Measurements from ENCODE around the gene B9D1.

The B9D1 gene

DNA sequence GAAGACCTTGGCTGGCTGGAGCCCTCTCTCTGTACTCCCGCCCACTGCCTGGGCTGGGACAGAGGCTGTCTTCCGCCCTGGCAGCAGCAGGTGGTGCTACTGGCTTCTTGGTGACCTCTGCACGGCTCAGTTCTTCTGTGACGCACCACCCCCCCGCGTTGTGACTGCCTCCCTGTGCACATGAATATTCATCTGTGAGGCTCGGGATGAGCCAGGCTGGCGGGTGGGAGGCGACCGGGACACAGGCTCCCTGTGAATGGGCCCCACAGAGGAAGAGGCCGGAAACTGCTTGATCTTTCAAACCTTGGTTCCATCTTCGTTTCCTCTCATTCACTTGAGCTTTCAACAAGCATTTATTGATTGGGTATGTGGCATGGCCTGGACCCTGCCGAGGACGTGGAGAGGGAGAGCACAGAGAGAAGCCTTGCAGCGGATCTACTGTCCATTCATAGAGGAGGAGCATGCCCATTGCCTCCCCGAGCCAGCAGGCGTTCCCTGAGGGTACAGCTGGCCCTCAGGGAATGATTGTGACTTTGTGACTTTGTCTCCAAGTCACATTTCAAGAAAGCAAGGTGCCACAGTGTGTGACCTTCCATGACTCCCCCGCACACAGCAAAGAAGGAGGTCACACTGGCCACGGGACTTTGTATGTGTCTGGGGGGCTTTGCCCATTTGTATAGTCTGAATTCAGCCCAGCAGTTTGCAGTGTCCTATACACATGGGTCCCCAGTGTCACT lies 45.0 kb downstream of the B9D1 start:
- peak; percentile 64 for DNase-seq

DNA sequence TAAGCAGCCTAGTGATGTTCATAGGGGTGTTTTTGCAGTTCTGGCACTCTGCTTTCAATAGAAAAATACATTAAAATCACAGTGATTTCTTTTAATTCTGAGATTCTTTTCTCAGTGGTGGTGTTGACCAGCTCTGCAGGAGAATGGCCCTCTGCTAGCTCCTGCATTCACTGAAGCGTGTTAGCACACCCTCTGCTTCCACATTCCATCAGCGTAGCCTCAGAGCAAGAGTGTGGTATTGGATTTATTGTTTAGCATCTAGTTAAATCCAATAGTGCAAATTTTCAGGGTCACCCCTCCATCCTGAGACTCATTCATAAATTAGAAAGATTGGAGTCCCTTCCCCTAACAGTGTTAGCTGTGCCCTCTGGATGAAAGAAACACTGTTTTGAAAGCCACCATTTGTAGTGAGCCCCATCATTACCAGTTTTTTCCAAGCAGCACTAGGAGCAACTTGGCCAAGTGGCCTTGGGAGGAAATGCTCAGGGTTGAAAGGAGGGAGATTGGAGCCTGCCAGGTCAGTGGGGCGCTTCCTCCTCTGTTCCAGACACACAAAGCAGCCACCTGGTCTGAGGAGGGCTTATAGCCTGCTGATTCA lies 45.7 kb downstream of the B9D1 start:
- DNase-seq, result no peak

GRCh38 chr17:19315104-19315503 lies 47.4 kb downstream of the B9D1 start:
- DNase-seq, result no peak

- no peak for DNase-seq
Measured at GRCh38 chr17:19313746-19314651, 48.5 kb downstream of the B9D1 start.

- no peak for DNase-seq
Measured at GRCh38 chr17:19313066-19313745, 49.3 kb downstream of the B9D1 start.

GRCh38 chr17:19312406-19312805 lies 50.1 kb downstream of the B9D1 start:
- no peak for DNase-seq

- no peak for DNase-seq
Measured at GRCh38 chr17:19311421-19312215, 50.9 kb downstream of the B9D1 start.

DNA sequence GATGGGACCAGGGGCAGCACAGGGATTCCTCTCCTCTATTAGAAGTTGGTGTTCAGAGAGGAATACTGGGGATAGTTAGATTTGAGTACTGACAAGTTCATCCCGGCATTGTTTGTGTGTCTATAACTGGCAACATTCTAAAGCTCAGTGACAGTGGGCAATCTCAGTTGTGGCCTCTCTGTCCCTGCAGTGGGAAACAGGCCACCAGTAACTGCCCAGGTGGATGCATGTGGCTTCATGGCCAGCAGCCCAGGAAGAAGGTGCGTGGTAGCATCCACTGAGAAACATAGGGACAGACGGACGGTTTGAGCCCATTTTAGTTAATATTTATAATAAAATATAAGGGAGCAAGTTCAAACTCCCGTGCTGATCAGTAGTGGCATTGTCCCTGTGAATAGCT lies 51.5 kb downstream of the B9D1 start:
- DNase-seq, result no peak

- no peak for DNase-seq
Measured at GRCh38 chr17:19310151-19310550, 52.4 kb downstream of the B9D1 start.

GRCh38 chr17:19309701-19310100 lies 52.8 kb downstream of the B9D1 start:
- no peak for DNase-seq

DNA sequence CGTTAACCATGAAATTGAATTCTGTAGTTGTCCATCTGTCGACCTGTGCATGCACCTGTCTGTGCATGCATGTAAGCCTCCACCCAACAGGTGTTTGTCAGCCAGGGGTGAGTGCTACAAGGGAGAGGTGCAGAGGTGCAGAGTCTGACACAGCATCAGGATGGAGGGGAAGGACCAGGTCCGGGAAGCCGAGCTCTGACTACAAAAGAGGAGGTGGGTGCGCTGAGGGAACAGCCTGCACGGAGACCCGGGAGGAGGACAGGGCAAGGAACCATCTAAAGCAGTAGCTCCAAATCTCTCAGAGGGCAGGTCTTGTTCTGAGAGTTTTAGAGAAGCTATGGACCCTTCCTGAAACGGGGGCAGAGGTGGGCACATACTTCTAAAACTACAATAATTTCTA lies 54.1 kb downstream of the B9D1 start:
- no peak for DNase-seq

GRCh38 chr17:19307521-19307920 lies 55.0 kb downstream of the B9D1 start:
- no peak for DNase-seq

DNA sequence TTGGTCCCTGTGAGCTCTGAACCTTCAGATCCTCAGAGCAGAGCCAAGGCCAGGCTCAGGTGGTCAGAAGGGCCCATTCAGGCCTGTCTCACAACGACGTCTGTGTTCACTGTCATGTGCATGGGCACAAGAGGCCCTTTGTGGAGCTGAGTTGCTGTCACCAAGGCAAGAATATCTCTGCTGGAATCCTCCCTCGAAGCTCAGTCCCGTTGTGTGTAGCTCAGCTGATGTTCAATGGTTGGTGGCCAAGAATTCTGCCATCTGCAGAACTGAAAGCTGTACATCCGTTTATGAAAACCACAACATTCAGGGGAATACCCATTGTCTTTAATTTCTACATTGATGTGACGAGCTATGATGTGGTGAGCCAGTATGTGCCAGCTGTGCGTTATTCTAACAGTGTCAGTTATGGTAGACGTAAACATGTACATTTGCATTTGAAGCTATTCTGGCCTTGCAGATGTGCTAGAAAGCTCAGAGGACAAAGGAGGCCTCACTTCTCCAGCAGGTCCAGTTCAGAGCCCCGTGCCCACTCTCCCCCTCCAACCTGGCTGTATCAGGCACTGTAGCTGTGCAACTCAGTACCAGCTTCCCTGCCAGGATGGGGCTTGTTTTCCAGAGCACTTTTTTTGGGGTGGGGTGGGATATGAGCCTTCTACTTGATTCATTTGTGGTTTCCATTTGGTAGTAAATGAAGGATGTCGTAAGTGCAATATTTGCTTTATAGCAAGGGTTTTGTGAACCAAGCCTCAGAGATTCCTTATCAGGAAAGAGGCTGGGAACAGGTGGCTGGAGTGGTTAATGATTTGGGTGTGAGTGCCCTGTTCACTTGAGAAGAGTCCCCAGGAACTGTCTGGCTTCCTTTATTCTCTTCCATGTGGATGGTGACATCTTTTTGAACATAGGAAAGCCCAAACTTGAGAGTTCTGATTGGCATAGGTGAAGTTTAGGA lies 56.1 kb downstream of the B9D1 start:
- no peak for DNase-seq

GRCh38 chr17:19305761-19306159 lies 56.8 kb downstream of the B9D1 start:
- no peak for DNase-seq

DNA sequence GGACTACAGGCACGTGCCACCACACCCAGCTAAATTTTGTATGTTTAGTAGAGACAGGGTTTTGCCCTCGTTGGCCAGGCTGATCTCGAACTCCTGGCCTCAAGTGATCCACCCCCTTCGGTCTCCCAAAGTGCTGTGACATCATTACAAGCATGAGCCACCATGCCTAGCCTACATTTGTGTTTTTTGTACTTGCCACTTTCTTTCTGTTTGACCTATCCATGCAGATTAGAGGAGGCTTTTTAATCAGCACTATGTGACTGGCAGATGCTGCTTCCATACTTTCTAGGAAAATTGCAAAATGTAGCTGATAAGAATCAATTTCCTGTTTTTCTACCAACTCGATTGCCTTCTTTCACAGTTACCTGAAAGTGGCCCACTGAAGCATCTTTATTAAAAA lies 57.3 kb downstream of the B9D1 start:
- DNase-seq, result no peak

- no peak for DNase-seq
Measured at GRCh38 chr17:19304751-19305150, 57.8 kb downstream of the B9D1 start.

- no peak for DNase-seq
Measured at GRCh38 chr17:19304209-19304608, 58.3 kb downstream of the B9D1 start.

DNA sequence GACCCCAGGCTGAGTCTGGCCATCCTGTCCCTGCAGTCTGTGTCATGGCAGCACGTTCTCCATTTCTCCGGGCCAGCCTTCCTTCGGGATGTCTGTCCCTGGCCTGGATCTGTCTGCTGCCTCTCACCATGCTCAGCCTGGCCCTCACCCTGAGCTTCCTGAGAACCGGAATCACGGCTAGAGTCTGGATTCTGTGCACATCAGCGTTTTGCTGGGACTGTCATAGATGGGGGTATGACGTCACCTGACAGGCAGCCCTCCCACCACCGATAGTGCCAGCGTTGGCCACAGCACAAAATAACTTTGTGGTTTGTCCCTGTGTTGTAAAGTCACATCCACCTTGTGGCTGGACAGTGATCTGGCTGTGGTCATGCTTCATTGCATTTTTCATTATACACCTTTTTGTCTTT lies 59.2 kb downstream of the B9D1 start:
- no peak for DNase-seq

DNA sequence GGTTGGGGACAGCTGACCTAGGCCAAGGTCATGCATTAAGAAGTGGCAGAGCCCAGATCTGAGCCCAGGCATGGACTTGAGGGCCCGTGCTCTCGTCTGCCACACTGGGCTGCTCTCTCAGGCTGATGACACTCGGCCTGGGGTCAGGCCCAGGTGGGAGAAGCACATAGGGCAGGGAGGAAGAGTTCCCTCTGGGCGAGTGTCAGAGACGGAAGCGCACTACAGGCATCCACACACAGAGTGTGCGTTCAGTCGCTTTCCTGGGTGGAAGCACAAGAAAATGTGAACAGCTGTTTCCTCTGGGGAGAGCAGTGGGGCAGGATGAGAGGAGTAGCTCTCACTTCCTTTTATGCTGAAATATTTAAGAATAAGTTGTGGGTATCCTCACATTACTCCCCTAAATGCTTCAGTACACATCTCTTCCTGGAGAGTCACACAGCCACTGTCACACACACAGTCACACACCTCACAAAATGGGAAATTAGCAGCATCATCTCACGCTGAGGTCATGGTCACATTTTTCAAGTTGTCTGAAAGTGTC lies 59.7 kb downstream of the B9D1 start:
- DNase-seq, result no peak

- DNase-seq, result no peak
Measured at GRCh38 chr17:19301973-19302372, 60.5 kb downstream of the B9D1 start.

All from NCI-H2227 treated with DMSO at 0.1 percent for 48 hours (cell line).